Body of pancreas (tissue), 4 donors: ENCODE results near the gene WDR77. TPM values are rescaled to one million over a fixed set of nuclear protein-coding genes. Genes with fewer than 3 reads are reported as not detected.
A peak's percentile ranks its signal among the peaks of the same experiment; 100 is the strongest.

Experiments used
- ATAC-seq: fragments of 150-250 bp; one replicate; pipeline ENCODE4 v1.9.1; 2016
- DNase-seq, 4 donors: peaks; one replicate each; pipeline ENCODE4 v3.0.0-alpha.2; 2019
- H3K27ac ChIP-seq, 4 donors: fragments of 200-600 bp; sonication (generic); 1 replicate in 3 of 4; 2 replicates in 1 of 4; pipeline versions ENCODE4 v1.5.1 to v1.6.1; 2016 to 2019; ENCODE audit warnings: mild to moderate bottlenecking in 1 of 4, mixed read lengths in 1 of 4, moderate library complexity in 1 of 4
- H3K27me3 ChIP-seq, 2 donors: fragments of 200-600 bp; sonication (generic); one replicate each; pipeline ENCODE4 v1.6.0; 2016; ENCODE audit warnings: mild to moderate bottlenecking in 1 of 2
- H3K36me3 ChIP-seq, 2 donors: fragments of 200-600 bp; sonication (generic); replicated peaks in 1 of 2; 2 replicates each; pipeline ENCODE4 v1.5.1; 2016; ENCODE audit warnings: low read depth in 2 of 2; ENCODE audit not compliant: insufficient read depth in 1 of 2
- H3K4me1 ChIP-seq: fragments of 200-600 bp; sonication (generic); one replicate; pipeline ENCODE4 v1.6.0; 2016
- H3K4me3 ChIP-seq, 2 donors: fragments of 200-600 bp; sonication (generic); 1 replicate in 1 of 2; 2 replicates in 1 of 2; pipeline ENCODE4 v1.5.1; 2016 to 2019
- H3K9me3 ChIP-seq, 3 donors: fragments of 200-600 bp; sonication (generic); 1 replicate in 2 of 3; 2 replicates in 1 of 3; pipeline ENCODE4 v1.5.1; 2016
- CTCF ChIP-seq, 7 experiments: fragments of 450-650 bp in 4 of 7; fragments of 200-600 bp in 3 of 7; sonication (generic) in 3 of 7; IDR thresholded peaks; one replicate each; pipeline ENCODE4 v1.5.1; 2016 to 2019; ENCODE audit warnings: antibody characterized with exemption in 7 of 7
- POLR2A ChIP-seq, 3 donors: fragments of 450-650 bp; IDR thresholded peaks; one replicate each; pipeline ENCODE4 v1.6.1; 2016; ENCODE audit warnings: antibody characterized with exemption in 3 of 3, mild to moderate bottlenecking in 2 of 3
- WGBS, 2 donors: methylation state at CpG; one replicate each; pipeline ENCODE4 v1.1.5; 2017; 5-methylcytosine and 5-hydroxymethylcytosine counted together
- intact Hi-C: fragments of 100-400 bp; cut with DNase I; formaldehyde crosslinking; loops from one replicate; pipeline ENCODE4 v1.15.1; 2023
- total RNA-seq, 2 donors: library from RNA; depleted of rRNA; stranded (reverse); fragments of >200 nt; gene quantifications; one replicate each; pipeline ENCODE4 v1.1.0, GENCODE V29; 2016

Gene WDR77
- total RNA-seq, 2 donors from 2014 or later = 14.8 to 18.2 TPM

- Histone ChIP-seq H3K4me3 (no peak overlapping the region), H3K36me3 (no peaks in the 10 kb centered on the region), H3K27me3 (no peaks in the 10 kb centered on the region), H3K9me3 (no peaks in the 10 kb centered on the region), H3K4me1 (peaks cover 12% of the 10 kb centered on the region), H3K27ac (peak overlapping the region in 1 of 4 donors; percentile 10)
- intact Hi-C loops = no loop called here
- DNase-seq (no peak), ATAC-seq (no peak)
- TF ChIP-seq CTCF (IDR thresholded peaks at IDR 0.05) (no peak), POLR2A (IDR thresholded peaks at IDR 0.05) (no peak)
These were observed 19.7 kb upstream of the WDR77 start for GRCh38 chr1:111468717-111469100.

DNA sequence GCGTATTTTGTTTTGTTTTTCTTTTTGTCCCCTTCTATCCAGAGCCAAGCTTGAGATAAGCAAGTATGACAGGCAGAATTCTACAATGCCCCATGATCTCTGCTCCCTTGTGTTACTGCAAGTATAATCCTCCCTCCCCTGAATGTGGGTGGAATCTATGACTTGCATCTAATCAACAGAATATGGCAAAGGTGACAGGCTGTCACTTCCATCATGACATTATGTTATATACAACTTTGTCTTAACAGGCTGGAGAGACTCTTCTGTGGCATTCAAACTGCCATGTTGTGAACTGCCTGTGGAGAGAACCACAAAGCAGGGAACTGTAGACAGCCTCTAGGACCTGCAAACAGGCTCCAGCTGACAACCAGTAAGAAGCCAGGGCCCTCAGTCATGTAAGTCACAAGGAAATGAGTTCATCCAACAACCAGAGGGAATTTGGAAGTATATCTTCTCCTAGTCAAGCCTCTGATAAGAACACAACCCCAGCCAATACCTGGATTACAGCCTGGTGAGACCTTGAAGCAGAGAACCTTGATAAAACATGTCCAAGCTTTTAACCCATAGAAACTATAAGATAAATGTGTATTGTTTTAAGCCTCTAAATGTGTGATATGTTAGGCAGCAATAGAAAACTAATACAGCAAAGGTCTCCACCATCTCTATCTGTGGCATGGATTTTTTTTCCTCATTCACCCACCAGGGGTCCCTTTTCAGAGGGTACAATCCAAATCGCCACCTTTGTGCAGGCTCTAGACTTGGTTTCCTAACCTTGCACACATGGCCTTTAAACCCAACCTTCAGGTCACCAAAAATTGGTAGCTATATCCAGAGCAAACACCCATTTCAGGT lies 19.0 kb upstream of the WDR77 start:
- WGBS, 2 donors = 73 to 78% methylated on average over 2 of the region's 2 CpGs
- Histone ChIP-seq H3K27ac (peak overlapping the region in 1 of 4 donors; percentile 10), H3K36me3 (no peaks in the 10 kb centered on the region), H3K4me1 (peaks cover 17% of the 10 kb centered on the region), H3K9me3 (no peaks in the 10 kb centered on the region), H3K27me3 (no peaks in the 10 kb centered on the region), H3K4me3 (no peak overlapping the region)
- intact Hi-C loops = no loop called here
- ATAC-seq (no peak), DNase-seq (peak in 1 of 4 donors; percentile 43)
- no peak for TF ChIP-seq CTCF (IDR thresholded peaks at IDR 0.05)
- no peak for TF ChIP-seq POLR2A (IDR thresholded peaks at IDR 0.05)

DNA sequence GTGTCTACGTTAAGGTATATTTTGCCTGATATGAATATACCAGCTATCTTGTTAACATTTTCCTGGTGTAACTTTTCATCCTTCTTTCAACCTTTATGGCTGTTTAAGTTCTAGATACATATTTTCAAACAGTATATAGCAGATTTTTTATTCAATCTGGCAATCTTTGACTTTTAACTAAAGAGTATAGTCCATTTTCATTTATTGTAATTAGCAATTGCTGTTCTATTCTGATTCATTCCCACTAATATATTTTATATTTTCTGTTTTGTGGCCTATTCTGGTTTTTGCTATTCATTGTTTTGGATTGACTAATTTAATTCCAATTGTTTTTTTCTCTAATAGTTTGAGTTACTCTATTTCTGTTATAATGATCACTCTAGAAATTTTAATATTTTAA lies 17.4 kb upstream of the WDR77 start:
- intact Hi-C loops = no loop called here
- H3K27me3 ChIP-seq = no peaks in the 10 kb centered on the region
- no peak for ATAC-seq
- no peaks in the 10 kb centered on the region for H3K9me3 ChIP-seq
- no peak for DNase-seq
- H3K36me3 ChIP-seq = no peaks in the 10 kb centered on the region
- H3K27ac ChIP-seq = no peak overlapping the region
- 0% methylated on average over 1 of the region's 1 CpG for WGBS, 2 donors
- H3K4me1 ChIP-seq = peaks cover 28% of the 10 kb centered on the region
- H3K4me3 ChIP-seq = no peak overlapping the region
- TF ChIP-seq CTCF (IDR thresholded peaks at IDR 0.05) = no peak
- TF ChIP-seq POLR2A (IDR thresholded peaks at IDR 0.05) = no peak

DNA sequence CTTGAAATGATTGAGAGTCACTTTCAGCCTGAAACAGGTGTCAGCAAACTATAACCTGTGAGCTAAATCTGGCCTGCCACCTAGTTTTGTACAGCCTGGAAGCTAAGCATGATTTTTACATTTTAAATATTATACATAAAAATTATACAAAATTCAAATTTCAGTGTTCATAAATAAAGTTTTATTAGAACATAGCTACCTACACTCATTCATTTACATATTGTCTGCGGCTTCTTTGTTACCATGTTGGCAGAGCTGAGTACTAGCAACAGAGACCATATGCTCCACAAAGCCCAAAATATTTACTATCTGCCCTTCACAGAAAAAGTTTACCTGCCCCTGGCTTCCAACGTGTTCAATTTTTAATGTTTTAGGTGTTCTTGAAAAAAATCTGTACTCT lies 16.7 kb upstream of the WDR77 start:
- Histone ChIP-seq H3K27ac (no peak overlapping the region), H3K4me1 (peaks cover 28% of the 10 kb centered on the region), H3K36me3 (peaks cover 0 to 5% of the 10 kb centered on the region in 2 donors), H3K9me3 (no peaks in the 10 kb centered on the region), H3K4me3 (no peak overlapping the region), H3K27me3 (no peaks in the 10 kb centered on the region)
- 95 to 97% methylated on average over 2 of the region's 2 CpGs for WGBS, 2 donors
- ATAC-seq (no peak), DNase-seq (no peak)
- intact Hi-C loops = no loop called here
- TF ChIP-seq POLR2A (IDR thresholded peaks at IDR 0.05) (no peak), CTCF (IDR thresholded peaks at IDR 0.05) (no peak)
